ENCODE measurements around the gene CACNG6. TPM values are rescaled to one million over a fixed set of nuclear protein-coding genes. Genes with fewer than 3 reads are reported as not detected.
"Not testable (repeated sequence)": the region's sequence is repeated elsewhere in the genome, so short reads cannot be mapped to it uniquely, and the experiment has no call there.

The CACNG6 gene
- total RNA-seq, 1 donor from 2014 or later = not detected

- intact Hi-C loops (cut with DNase I) = no loop called here
- TF ChIP-seq POLR2AphosphoS5 (IDR thresholded peaks at IDR 0.05; ENCODE audit: insufficient read depth in 1 of 2, low read depth in 1 of 2) (no peak), CTCF (IDR thresholded peaks at IDR 0.05) (no peak), POLR2A (IDR thresholded peaks at IDR 0.05) (no peak)
- H3K9me3 ChIP-seq = no peaks in the 10 kb centered on the region
- no peak for DNase-seq (ENCODE audit: extremely low spot score in 2 of 2)
- H3K27me3 ChIP-seq = peaks cover 7% of the 10 kb centered on the region
- H3K4me1 ChIP-seq = no peaks in the 10 kb centered on the region
- no peak overlapping the region for H3K27ac ChIP-seq
- no peaks in the 10 kb centered on the region for H3K36me3 ChIP-seq
- no peak overlapping the region for H3K4me3 ChIP-seq
Measured at GRCh38 chr19:53945998-53946397, 45.4 kb upstream of the CACNG6 start.

- Histone ChIP-seq H3K9me3 (no peaks in the 10 kb centered on the region), H3K27me3 (peaks cover 5% of the 10 kb centered on the region), H3K4me1 (no peaks in the 10 kb centered on the region), H3K27ac (no peak overlapping the region), H3K4me3 (no peak overlapping the region), H3K36me3 (no peaks in the 10 kb centered on the region)
- DNase-seq (ENCODE audit: extremely low spot score in 2 of 2) = no peak
- intact Hi-C loops (cut with DNase I) = no loop called here
- TF ChIP-seq POLR2A (IDR thresholded peaks at IDR 0.05) = no peak
- no peak for TF ChIP-seq CTCF (IDR thresholded peaks at IDR 0.05)
- no peak for TF ChIP-seq POLR2AphosphoS5 (IDR thresholded peaks at IDR 0.05; ENCODE audit: insufficient read depth in 1 of 2, low read depth in 1 of 2)
Measured at GRCh38 chr19:53947624-53948023, 43.8 kb upstream of the CACNG6 start.

GRCh38 chr19:53948611-53949010, 42.8 kb upstream of the CACNG6 start:
- H3K4me1 ChIP-seq; H3K4me3 ChIP-seq; DNase-seq (ENCODE audit: extremely low spot score in 2 of 2); H3K27me3 ChIP-seq; H3K27ac ChIP-seq; H3K9me3 ChIP-seq; H3K36me3 ChIP-seq; intact Hi-C loops (cut with DNase I): not testable (repeated sequence)

GRCh38 chr19:53951436-53951835, 40.0 kb upstream of the CACNG6 start:
- H3K4me3 ChIP-seq = no peak overlapping the region
- no peak for TF ChIP-seq POLR2A (IDR thresholded peaks at IDR 0.05)
- no peak for TF ChIP-seq POLR2AphosphoS5 (IDR thresholded peaks at IDR 0.05; ENCODE audit: insufficient read depth in 1 of 2, low read depth in 1 of 2)
- no peaks in the 10 kb centered on the region for H3K9me3 ChIP-seq
- no peak overlapping the region for H3K27ac ChIP-seq
- H3K4me1 ChIP-seq = no peaks in the 10 kb centered on the region
- DNase-seq (ENCODE audit: extremely low spot score in 2 of 2) = no peak
- no peaks in the 10 kb centered on the region for H3K36me3 ChIP-seq
- intact Hi-C loops (cut with DNase I) = no loop called here
- H3K27me3 ChIP-seq = no peaks in the 10 kb centered on the region

- intact Hi-C loops (cut with DNase I) = no loop called here
- Histone ChIP-seq H3K36me3 (no peaks in the 10 kb centered on the region), H3K27ac (no peak overlapping the region), H3K4me1 (no peaks in the 10 kb centered on the region), H3K27me3 (no peaks in the 10 kb centered on the region), H3K4me3 (no peak overlapping the region), H3K9me3 (no peaks in the 10 kb centered on the region)
- DNase-seq (ENCODE audit: extremely low spot score in 2 of 2) = no peak
- TF ChIP-seq POLR2AphosphoS5 (IDR thresholded peaks at IDR 0.05; ENCODE audit: insufficient read depth in 1 of 2, low read depth in 1 of 2) (no peak), POLR2A (IDR thresholded peaks at IDR 0.05) (no peak), CTCF (IDR thresholded peaks at IDR 0.05) (no peak)
Measured at GRCh38 chr19:53951947-53952346, 39.5 kb upstream of the CACNG6 start.

- Histone ChIP-seq H3K9me3 (no peaks in the 10 kb centered on the region), H3K4me1 (no peaks in the 10 kb centered on the region), H3K27ac (no peak overlapping the region), H3K36me3 (no peaks in the 10 kb centered on the region), H3K27me3 (no peaks in the 10 kb centered on the region), H3K4me3 (no peak overlapping the region)
- intact Hi-C loops (cut with DNase I) = no loop called here
- DNase-seq (ENCODE audit: extremely low spot score in 2 of 2) = no peak
- no peak for TF ChIP-seq CTCF (IDR thresholded peaks at IDR 0.05)
Measured at GRCh38 chr19:53953383-53953782, 38.1 kb upstream of the CACNG6 start.
